Astrocyte (in vitro differentiated cells and primary cell): ENCODE results near the gene SHISA7.

ENCODE experiments used
- EZH2 ChIP-seq: IDR thresholded peaks from 2 replicates; pipeline ENCODE4 v1.6.1; 2012; ENCODE audit warnings: mild to moderate bottlenecking, low read length, inconsistent platforms; ENCODE audit not compliant: insufficient read depth
- TF ChIP-seq, protein P1 (sequence below): IDR thresholded peaks from 2 replicates; pipeline ENCODE4 v1.5.1; 2011; ENCODE audit warnings: low read depth, mild to moderate bottlenecking, inconsistent platforms, low read length, moderate library complexity; ENCODE audit not compliant: insufficient read depth

DNA sequence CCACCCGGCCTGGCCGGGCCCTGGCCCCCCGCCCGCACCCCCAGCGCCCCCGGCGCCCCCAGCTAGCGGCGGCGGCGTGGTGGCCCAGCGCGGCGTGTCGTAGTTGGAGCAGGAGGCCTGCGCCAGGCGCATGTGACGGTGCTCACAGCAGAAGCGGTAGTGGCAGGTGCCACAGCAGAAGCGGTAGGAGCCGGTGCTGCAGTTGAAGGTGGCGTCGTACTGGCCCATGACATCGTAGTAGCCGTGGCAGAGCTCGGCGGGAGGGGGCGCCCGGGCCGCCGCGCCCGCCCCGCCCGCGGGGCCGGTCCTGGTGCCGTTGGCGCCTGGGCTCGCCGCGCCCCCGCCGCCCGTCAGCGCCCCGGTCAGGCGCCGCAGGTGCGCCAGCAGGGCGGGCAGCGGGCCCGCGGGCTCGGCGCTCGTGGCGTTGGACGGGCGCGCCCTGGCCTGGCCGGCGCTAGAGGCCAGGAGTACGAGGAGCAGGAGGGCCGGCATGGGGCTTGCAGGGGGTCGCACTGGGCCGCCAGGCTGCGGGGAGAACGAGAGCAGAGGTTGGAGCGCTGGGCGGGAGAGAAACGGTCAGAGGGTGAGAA, 633 bp downstream of the SHISA7 start:
- TF ChIP-seq, protein P1, sequence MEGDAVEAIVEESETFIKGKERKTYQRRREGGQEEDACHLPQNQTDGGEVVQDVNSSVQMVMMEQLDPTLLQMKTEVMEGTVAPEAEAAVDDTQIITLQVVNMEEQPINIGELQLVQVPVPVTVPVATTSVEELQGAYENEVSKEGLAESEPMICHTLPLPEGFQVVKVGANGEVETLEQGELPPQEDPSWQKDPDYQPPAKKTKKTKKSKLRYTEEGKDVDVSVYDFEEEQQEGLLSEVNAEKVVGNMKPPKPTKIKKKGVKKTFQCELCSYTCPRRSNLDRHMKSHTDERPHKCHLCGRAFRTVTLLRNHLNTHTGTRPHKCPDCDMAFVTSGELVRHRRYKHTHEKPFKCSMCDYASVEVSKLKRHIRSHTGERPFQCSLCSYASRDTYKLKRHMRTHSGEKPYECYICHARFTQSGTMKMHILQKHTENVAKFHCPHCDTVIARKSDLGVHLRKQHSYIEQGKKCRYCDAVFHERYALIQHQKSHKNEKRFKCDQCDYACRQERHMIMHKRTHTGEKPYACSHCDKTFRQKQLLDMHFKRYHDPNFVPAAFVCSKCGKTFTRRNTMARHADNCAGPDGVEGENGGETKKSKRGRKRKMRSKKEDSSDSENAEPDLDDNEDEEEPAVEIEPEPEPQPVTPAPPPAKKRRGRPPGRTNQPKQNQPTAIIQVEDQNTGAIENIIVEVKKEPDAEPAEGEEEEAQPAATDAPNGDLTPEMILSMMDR, result no peak
- TF ChIP-seq EZH2, result no peak
